BE2C (cell line): ENCODE results near the gene FRMD8.

ENCODE experiments used
- DNase-seq: peaks from one replicate; pipeline ENCODE4 v3.0.0-alpha.2; 2020
- H3K27me3 ChIP-seq: fragments of 250-450 bp; sonication (Bioruptor Pico); 2 replicates; pipeline ENCODE4 v1.5.1; 2020; ENCODE audit warnings: mild to moderate bottlenecking
- H3K36me3 ChIP-seq: fragments of 250-450 bp; sonication (Bioruptor Pico); 2 replicates; pipeline ENCODE4 v1.5.1; 2020; ENCODE audit warnings: mild to moderate bottlenecking
- H3K4me1 ChIP-seq: fragments of 250-450 bp; sonication (Bioruptor Pico); 2 replicates; pipeline ENCODE4 v1.5.1; 2020
- H3K4me3 ChIP-seq: 2 replicates; pipeline ENCODE4 v1.5.1; 2011; ENCODE audit warnings: low read depth, low read length
- H3K9me3 ChIP-seq: fragments of 250-450 bp; sonication (Bioruptor Pico); 2 replicates; pipeline ENCODE4 v1.5.1; 2020
- CTCF ChIP-seq: IDR thresholded peaks from 2 replicates; pipeline ENCODE4 v1.5.1; 2012; ENCODE audit warnings: mild to moderate bottlenecking, low read depth, low read length

FRMD8 gene

GRCh38 chr11:65418431-65418680 lies 31.9 kb downstream of the FRMD8 start:
- DNase-seq, result no peak
- H3K4me1 ChIP-seq, result peaks cover 24% of the 10 kb centered on the region
- TF ChIP-seq CTCF, result no peak
- H3K4me3 ChIP-seq, result no peak overlapping the region
- no peaks in the 10 kb centered on the region for H3K9me3 ChIP-seq
- peaks cover 3% of the 10 kb centered on the region for H3K27me3 ChIP-seq
- H3K36me3 ChIP-seq, result peaks cover 7% of the 10 kb centered on the region

GRCh38 chr11:65418681-65419459 lies 32.4 kb downstream of the FRMD8 start:
- H3K36me3 ChIP-seq, result peaks cover 11% of the 10 kb centered on the region
- peaks cover 24% of the 10 kb centered on the region for H3K4me1 ChIP-seq
- DNase-seq, result peak; percentile 95
- no peak overlapping the region for H3K4me3 ChIP-seq
- no peak for TF ChIP-seq CTCF
- no peaks in the 10 kb centered on the region for H3K9me3 ChIP-seq
- H3K27me3 ChIP-seq, result peaks cover 3% of the 10 kb centered on the region

GRCh38 chr11:65419460-65419771 lies 33.0 kb downstream of the FRMD8 start:
- Histone ChIP-seq H3K9me3 (no peaks in the 10 kb centered on the region), H3K36me3 (peaks cover 16% of the 10 kb centered on the region), H3K4me1 (peaks cover 24% of the 10 kb centered on the region), H3K4me3 (no peak overlapping the region), H3K27me3 (peaks cover 3% of the 10 kb centered on the region)
- no peak for TF ChIP-seq CTCF
- no peak for DNase-seq

- Histone ChIP-seq H3K4me3 (no peak overlapping the region), H3K9me3 (no peaks in the 10 kb centered on the region), H3K36me3 (peaks cover 18% of the 10 kb centered on the region), H3K27me3 (peaks cover 3% of the 10 kb centered on the region), H3K4me1 (peaks cover 24% of the 10 kb centered on the region)
- TF ChIP-seq CTCF, result no peak
- peak; percentile 63 for DNase-seq
These were observed 33.5 kb downstream of the FRMD8 start for GRCh38 chr11:65419772-65420481.

GRCh38 chr11:65420506-65420905 lies 34.1 kb downstream of the FRMD8 start:
- H3K4me1 ChIP-seq, result peaks cover 24% of the 10 kb centered on the region
- no peak for DNase-seq
- H3K9me3 ChIP-seq, result no peaks in the 10 kb centered on the region
- no peak for TF ChIP-seq CTCF
- H3K27me3 ChIP-seq, result peaks cover 3% of the 10 kb centered on the region
- H3K36me3 ChIP-seq, result peaks cover 23% of the 10 kb centered on the region
- no peak overlapping the region for H3K4me3 ChIP-seq
